Urothelium cell line (cell line): ENCODE data around the gene SIM1.
A peak's percentile ranks its signal among the peaks of the same experiment; 100 is the strongest.

Experiments used
- DNase-seq: peaks from one replicate; pipeline ENCODE4 v3.0.0; 2011; ENCODE audit warnings: low spot score, mixed read lengths
- FAIRE-seq: peaks from 2 replicates; lab custom pipeline; 2011; peaks lifted over from hg19 to GRCh38; lab: Jason Lieb, UNC

SIM1 gene

GRCh38 chr6:100456908-100457235 lies 7.8 kb downstream of the SIM1 start:
- no peak for FAIRE-seq
- no peak for DNase-seq

GRCh38 chr6:100456141-100456907 lies 8.4 kb downstream of the SIM1 start:
- no peak for FAIRE-seq
- no peak for DNase-seq

- no peak for DNase-seq
- no peak for FAIRE-seq
These were observed 9.2 kb downstream of the SIM1 start for GRCh38 chr6:100455230-100456124.

- FAIRE-seq: no peak
- DNase-seq: no peak
These were observed 10.0 kb downstream of the SIM1 start for GRCh38 chr6:100454551-100455229.

GRCh38 chr6:100453701-100454521 lies 10.8 kb downstream of the SIM1 start:
- no peak for FAIRE-seq

GRCh38 chr6:100452998-100453397 lies 11.7 kb downstream of the SIM1 start:
- FAIRE-seq: no peak
- no peak for DNase-seq

More at GRCh38 chr6:100453701-100454521, 10.8 kb downstream of the SIM1 start:
- no peak for DNase-seq

- no peak for FAIRE-seq
- no peak for DNase-seq
These were observed 13.1 kb downstream of the SIM1 start for GRCh38 chr6:100451577-100451976.

GRCh38 chr6:100449239-100449691 lies 15.5 kb downstream of the SIM1 start:
- FAIRE-seq (no peak), DNase-seq (no peak)

GRCh38 chr6:100447900-100448748 lies 16.6 kb downstream of the SIM1 start:
- no peak for FAIRE-seq
- no peak for DNase-seq

- FAIRE-seq (no peak), DNase-seq (no peak)
These were observed 17.4 kb downstream of the SIM1 start for GRCh38 chr6:100447081-100447899.

GRCh38 chr6:100446115-100447080 lies 18.3 kb downstream of the SIM1 start:
- DNase-seq (no peak), FAIRE-seq (no peak)

GRCh38 chr6:100445512-100445911 lies 19.2 kb downstream of the SIM1 start:
- FAIRE-seq (no peak), DNase-seq (no peak)

GRCh38 chr6:100440935-100441334 lies 23.8 kb downstream of the SIM1 start:
- no peak for FAIRE-seq
- DNase-seq: no peak

GRCh38 chr6:100435299-100435698 lies 29.4 kb downstream of the SIM1 start:
- FAIRE-seq (no peak), DNase-seq (peak; percentile 24)

GRCh38 chr6:100433726-100434435 lies 30.8 kb downstream of the SIM1 start:
- DNase-seq (no peak), FAIRE-seq (no peak)

- DNase-seq: no peak
- FAIRE-seq: no peak
These were observed 32.6 kb downstream of the SIM1 start for GRCh38 chr6:100432136-100432535.

- FAIRE-seq: no peak
- DNase-seq: no peak
These were observed 33.8 kb downstream of the SIM1 start for GRCh38 chr6:100430962-100431361.
